Measurements from ENCODE around the gene ERI3. TPM values are rescaled to one million over a fixed set of nuclear protein-coding genes. Genes with fewer than 3 reads are reported as not detected.

Gene ERI3
- total and polyA plus RNA-seq, 2 of the 13 experiments (the other 11 are each of a cell fraction or from before 2014, with no cell fraction given): 35.6 to 35.9 TPM

DNA sequence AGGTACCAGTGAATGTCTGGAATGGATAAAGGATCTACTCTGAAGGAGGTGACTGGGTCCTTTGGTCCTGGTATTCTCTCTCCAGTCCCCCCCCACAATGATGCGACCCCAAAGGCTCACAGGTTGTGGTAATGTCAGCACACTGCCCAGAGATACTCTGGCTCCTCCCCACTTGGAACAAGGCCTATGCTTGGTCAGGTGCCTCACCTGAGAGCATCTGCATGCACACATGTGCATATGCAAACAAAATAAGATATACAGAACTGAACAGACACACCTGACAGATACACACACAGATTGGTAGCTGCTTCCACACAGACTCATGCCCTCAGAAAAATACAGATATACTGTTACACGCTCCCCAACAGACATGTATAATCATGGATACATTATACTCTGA, 108.3 kb downstream of the ERI3 start:
- peaks cover 10% of the 10 kb centered on the region for H3K4me1 ChIP-seq (ENCODE audit: insufficient read depth, low read length)
- in situ Hi-C loops (cut with HindIII; ENCODE audit: extremely low pct_ligation_motif_present, low pct_unique_long_range_greater_than_20kb): no loop called here
- H3K27ac ChIP-seq (ENCODE audit: extremely low read length, insufficient read depth, low read length): no peak overlapping the region
- POLR2A ChIA-PET: interaction anchor here (3.5 kb wide), 1 partner anchor 36 kb away, joined by 11 read pairs; no protein-coding TSS in a partner anchor
- FAIRE-seq (no peak), ATAC-seq (no peak), DNase-seq (ENCODE audit: low spot score) (no peak)
- H3K9ac ChIP-seq (ENCODE audit: insufficient read depth, low read depth, low read length): no peak overlapping the region
- H4K20me1 ChIP-seq (ENCODE audit: insufficient read depth, low read length): no peaks in the 10 kb centered on the region
- no peak overlapping the region for H2AFZ ChIP-seq (ENCODE audit: low read length)
- CTCF ChIA-PET (ENCODE audit: low intra/inter-chr PET ratio, low total read pairs): no interaction called here
- H3K36me3 ChIP-seq (replicated peaks in 1 of 2; ENCODE audit: control insufficient read depth in 1 of 2, insufficient read depth in 2 of 2, low read length in 2 of 2): peaks cover 1 to 28% of the 10 kb centered on the region in 2 experiments; a peak in 2 of 5 replicates
- H3K79me2 ChIP-seq (ENCODE audit: insufficient read depth, low read length): no peaks in the 10 kb centered on the region
- no TSS peak for BruUV-seq (replicated peaks)
- no peak overlapping the region for H3K4me2 ChIP-seq (ENCODE audit: low read depth, low read length)
- H3K9me3 ChIP-seq (ENCODE audit: low read length): no peaks in the 10 kb centered on the region
- WGBS (ENCODE audit: low lambda C conversion rate): 100% methylated on average over 1 of the region's 2 CpGs
- H3K4me3 ChIP-seq (replicated peaks in 1 of 3; ENCODE audit: insufficient read depth in 1 of 3, low read depth in 2 of 3, low read length in 3 of 3): no peak overlapping the region
- H3K27me3 ChIP-seq (ENCODE audit: control insufficient read depth in 1 of 2, insufficient read depth in 2 of 2, low read length in 2 of 2): no peaks in the 10 kb centered on the region
- intact Hi-C loops (cut with micrococcal nuclease; ENCODE audit: unreplicated experiment): no loop called here
- TF ChIP-seq GTF3A (CRISPR knock-in tag; conservative IDR thresholded peaks at IDR 0.05) (no peak), HNRNPUL1 (IDR thresholded peaks at IDR 0.05; ENCODE audit: low read depth, low read length) (no peak), ZMYM2 (CRISPR knock-in tag; IDR thresholded peaks at IDR 0.05) (no peak), ZNF747 (CRISPR knock-in tag; IDR thresholded peaks at IDR 0.05; ENCODE audit: borderline replicate concordance) (no peak), ZNF83 (CRISPR knock-in tag; IDR thresholded peaks at IDR 0.05; ENCODE audit: borderline replicate concordance) (no peak), ZSCAN31 (CRISPR knock-in tag; IDR thresholded peaks at IDR 0.05; ENCODE audit: low read depth) (no peak), ZFP36 (IDR thresholded peaks at IDR 0.05; ENCODE audit: borderline replicate concordance, low read depth, low read length, partially characterized antibody) (no peak), ZFP82 (CRISPR knock-in tag; IDR thresholded peaks at IDR 0.05; ENCODE audit: borderline replicate concordance) (no peak), RFX5 (IDR thresholded peaks at IDR 0.05; ENCODE audit: low read depth, low read length) (no peak), ARNT2 (CRISPR knock-in tag; IDR thresholded peaks at IDR 0.05; ENCODE audit: low read depth) (no peak), ZEB1 (IDR thresholded peaks at IDR 0.05; ENCODE audit: insufficient replicate concordance, low read depth) (no peak), SOX6 (IDR thresholded peaks at IDR 0.05) (no peak), SOX6 (CRISPR knock-in tag; IDR thresholded peaks at IDR 0.05) (no peak)
- TF ChIP-seq, protein P1, sequence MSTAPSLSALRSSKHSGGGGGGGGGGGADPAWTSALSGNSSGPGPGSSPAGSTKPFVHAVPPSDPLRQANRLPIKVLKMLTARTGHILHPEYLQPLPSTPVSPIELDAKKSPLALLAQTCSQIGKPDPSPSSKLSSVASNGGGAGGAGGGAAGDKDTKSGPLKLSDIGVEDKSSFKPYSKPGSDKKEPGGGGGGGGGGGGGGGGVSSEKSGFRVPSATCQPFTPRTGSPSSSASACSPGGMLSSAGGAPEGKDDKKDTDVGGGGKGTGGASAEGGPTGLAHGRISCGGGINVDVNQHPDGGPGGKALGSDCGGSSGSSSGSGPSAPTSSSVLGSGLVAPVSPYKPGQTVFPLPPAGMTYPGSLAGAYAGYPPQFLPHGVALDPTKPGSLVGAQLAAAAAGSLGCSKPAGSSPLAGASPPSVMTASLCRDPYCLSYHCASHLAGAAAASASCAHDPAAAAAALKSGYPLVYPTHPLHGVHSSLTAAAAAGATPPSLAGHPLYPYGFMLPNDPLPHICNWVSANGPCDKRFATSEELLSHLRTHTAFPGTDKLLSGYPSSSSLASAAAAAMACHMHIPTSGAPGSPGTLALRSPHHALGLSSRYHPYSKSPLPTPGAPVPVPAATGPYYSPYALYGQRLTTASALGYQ (CRISPR knock-in tag; IDR thresholded peaks at IDR 0.05): no peak
- TF ChIP-seq, protein P2, sequence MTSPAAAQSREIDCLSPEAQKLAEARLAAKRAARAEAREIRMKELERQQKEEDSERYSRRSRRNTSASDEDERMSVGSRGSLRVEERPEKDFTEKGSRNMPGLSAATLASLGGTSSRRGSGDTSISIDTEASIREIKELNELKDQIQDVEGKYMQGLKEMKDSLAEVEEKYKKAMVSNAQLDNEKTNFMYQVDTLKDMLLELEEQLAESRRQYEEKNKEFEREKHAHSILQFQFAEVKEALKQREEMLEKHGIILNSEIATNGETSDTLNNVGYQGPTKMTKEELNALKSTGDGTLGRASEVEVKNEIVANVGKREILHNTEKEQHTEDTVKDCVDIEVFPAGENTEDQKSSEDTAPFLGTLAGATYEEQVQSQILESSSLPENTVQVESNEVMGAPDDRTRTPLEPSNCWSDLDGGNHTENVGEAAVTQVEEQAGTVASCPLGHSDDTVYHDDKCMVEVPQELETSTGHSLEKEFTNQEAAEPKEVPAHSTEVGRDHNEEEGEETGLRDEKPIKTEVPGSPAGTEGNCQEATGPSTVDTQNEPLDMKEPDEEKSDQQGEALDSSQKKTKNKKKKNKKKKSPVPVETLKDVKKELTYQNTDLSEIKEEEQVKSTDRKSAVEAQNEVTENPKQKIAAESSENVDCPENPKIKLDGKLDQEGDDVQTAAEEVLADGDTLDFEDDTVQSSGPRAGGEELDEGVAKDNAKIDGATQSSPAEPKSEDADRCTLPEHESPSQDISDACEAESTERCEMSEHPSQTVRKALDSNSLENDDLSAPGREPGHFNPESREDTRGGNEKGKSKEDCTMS (CRISPR knock-in tag; conservative IDR thresholded peaks at IDR 0.05): no peak
- TF ChIP-seq, protein P3, sequence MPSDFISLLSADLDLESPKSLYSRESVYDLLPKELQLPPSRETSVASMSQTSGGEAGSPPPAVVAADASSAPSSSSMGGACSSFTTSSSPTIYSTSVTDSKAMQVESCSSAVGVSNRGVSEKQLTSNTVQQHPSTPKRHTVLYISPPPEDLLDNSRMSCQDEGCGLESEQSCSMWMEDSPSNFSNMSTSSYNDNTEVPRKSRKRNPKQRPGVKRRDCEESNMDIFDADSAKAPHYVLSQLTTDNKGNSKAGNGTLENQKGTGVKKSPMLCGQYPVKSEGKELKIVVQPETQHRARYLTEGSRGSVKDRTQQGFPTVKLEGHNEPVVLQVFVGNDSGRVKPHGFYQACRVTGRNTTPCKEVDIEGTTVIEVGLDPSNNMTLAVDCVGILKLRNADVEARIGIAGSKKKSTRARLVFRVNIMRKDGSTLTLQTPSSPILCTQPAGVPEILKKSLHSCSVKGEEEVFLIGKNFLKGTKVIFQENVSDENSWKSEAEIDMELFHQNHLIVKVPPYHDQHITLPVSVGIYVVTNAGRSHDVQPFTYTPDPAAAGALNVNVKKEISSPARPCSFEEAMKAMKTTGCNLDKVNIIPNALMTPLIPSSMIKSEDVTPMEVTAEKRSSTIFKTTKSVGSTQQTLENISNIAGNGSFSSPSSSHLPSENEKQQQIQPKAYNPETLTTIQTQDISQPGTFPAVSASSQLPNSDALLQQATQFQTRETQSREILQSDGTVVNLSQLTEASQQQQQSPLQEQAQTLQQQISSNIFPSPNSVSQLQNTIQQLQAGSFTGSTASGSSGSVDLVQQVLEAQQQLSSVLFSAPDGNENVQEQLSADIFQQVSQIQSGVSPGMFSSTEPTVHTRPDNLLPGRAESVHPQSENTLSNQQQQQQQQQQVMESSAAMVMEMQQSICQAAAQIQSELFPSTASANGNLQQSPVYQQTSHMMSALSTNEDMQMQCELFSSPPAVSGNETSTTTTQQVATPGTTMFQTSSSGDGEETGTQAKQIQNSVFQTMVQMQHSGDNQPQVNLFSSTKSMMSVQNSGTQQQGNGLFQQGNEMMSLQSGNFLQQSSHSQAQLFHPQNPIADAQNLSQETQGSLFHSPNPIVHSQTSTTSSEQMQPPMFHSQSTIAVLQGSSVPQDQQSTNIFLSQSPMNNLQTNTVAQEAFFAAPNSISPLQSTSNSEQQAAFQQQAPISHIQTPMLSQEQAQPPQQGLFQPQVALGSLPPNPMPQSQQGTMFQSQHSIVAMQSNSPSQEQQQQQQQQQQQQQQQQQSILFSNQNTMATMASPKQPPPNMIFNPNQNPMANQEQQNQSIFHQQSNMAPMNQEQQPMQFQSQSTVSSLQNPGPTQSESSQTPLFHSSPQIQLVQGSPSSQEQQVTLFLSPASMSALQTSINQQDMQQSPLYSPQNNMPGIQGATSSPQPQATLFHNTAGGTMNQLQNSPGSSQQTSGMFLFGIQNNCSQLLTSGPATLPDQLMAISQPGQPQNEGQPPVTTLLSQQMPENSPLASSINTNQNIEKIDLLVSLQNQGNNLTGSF (CRISPR knock-in tag; IDR thresholded peaks at IDR 0.05): no peak
